ENCODE data around the gene C8B. TPM values are rescaled to one million over a fixed set of nuclear protein-coding genes. Genes with fewer than 3 reads are reported as not detected.

C8B gene
- total and polyA plus RNA-seq, 5 experiments from 2014 or later, result not detected

DNA sequence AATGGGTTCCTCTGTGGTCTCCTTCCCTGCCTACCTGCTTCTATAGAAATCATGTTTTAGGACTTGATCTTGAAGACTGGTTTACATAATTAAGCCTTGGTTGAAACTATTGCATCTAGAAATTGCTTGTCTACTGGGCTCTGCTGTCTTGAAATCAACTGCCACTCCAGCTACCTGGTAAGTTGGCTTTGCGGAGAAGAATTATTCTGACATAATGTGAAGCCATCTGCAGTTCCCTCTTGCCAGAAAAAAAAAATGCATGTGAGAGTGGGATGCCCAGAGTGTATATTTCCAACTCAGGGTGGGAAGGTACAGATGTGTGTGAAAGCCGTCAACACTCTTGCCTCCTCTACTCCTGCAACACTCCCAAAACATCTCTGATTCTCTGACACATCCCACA is 27.2 kb downstream of the C8B start:
- no peak for ATAC-seq
- no peak overlapping the region for H3K4me3 Mint-ChIP-seq
- H3K36me3 Mint-ChIP-seq, result no peaks in the 10 kb centered on the region
- DNase-seq, result no peak
- POLR2A ChIA-PET, result no interaction called here
- H3K27ac Mint-ChIP-seq, result no peak overlapping the region
- peaks cover 0 to 3% (median 0%) of the 10 kb centered on the region in 9 donors for H3K9me3 Mint-ChIP-seq
- H3K4me1 Mint-ChIP-seq, result no peaks in the 10 kb centered on the region
- H3K27me3 Mint-ChIP-seq, result peaks cover 1 to 15% (median 5%) of the 10 kb centered on the region in 5 donors

DNA sequence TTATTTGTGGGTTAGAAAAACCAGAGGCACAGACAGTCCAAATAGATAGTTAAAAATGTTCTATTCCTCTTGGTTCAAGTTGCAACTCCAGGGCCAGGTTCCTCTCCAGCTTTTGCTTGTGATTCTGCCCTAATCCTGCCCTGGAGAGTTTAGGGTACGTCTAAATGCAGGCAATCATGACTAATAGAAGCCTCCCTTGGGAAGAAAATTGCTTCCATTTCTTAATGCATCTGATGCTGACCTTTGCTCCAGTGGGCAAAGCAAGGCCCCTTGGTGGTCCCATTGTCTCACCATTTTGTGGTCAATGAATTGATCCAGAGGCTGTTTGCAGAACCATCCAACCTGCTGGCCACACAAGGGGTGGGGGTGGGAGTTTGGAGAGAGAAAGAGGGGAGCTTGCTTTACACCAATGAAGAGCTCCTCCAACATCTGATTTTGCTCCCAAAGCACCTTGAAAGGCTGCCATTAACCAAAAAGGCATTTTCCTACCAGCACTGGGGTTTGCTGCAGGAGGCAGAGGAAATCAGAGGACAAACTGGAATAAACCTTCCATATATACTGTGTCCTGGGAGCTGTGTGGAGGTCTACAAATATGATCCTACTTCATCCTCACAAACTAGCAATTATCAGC is 31.3 kb downstream of the C8B start:
- DNase-seq (no peak), ATAC-seq (no peak)
- Mint-ChIP-seq H3K27ac (no peak overlapping the region), H3K4me1 (no peaks in the 10 kb centered on the region), H3K36me3 (no peaks in the 10 kb centered on the region), H3K4me3 (no peak overlapping the region), H3K27me3 (peaks cover 0 to 21% (median 3%) of the 10 kb centered on the region in 5 donors), H3K9me3 (peaks cover 0 to 3% (median 0%) of the 10 kb centered on the region in 9 donors)
- POLR2A ChIA-PET, result no interaction called here

DNA sequence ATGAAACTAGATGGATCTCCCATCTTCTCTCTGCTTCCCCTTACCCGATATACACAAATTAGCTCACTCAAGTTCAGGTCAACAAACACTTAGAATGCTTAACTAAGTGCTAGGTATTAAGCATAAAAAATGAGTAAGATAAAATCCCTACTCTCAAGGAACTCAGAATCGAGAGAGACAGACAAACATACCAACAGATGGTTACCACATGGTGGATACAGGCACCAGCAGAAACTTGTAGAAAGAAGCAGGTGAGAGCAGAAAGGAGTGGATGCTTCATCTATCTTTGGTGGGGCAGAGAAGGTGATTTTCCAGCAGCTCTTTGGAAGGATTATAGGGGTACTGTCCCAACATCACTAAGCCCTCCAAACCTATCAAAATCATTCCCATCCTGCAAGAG is 32.2 kb downstream of the C8B start:
- DNase-seq (no peak), ATAC-seq (no peak)
- Mint-ChIP-seq H3K27me3 (peaks cover 0 to 23% (median 3%) of the 10 kb centered on the region in 5 donors), H3K27ac (no peak overlapping the region), H3K36me3 (no peaks in the 10 kb centered on the region), H3K4me3 (no peak overlapping the region), H3K4me1 (no peaks in the 10 kb centered on the region), H3K9me3 (peaks cover 0 to 4% (median 0%) of the 10 kb centered on the region in 9 donors)
- POLR2A ChIA-PET, result no interaction called here

DNA sequence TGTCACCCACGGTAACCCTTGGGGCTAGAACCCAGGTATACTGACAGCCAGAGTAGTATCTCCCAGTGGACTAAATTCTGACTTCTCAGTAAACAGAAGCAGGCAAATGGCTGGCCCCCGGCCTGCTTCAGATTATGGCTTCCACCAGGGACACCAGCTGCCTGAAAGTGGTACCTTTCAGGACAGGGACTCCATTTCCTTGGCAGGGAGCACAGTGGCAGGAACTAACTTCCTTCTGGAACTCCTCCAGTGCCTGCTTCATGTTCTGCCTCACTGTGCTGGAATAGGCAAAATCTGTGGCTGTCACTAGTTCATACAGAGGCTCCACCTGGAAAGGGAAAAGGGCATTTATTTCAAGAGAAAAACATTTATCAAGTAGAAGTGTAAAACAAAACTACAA is 32.7 kb downstream of the C8B start:
- POLR2A ChIA-PET, result no interaction called here
- no peak for DNase-seq

DNA sequence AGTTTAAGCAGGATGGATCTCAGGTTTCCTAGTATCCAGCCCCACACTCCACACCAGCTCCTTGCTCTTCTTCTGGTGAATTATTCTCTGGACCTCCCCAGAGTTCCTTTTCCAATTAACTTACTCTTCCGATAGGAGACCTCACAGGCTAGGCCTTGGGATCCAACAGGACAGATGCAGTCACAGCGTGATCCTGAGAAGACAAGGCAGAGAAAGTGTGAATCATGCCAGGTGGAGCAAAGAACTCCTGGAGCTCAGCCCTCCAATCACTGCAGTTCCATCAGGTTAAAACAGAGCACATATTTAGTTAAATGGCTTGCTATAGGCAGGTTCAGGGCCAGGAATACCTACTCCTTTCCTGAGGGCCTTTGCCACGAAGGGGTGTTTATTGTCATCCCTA is 34.1 kb downstream of the C8B start:
- Mint-ChIP-seq H3K4me3 (no peak overlapping the region), H3K27ac (no peak overlapping the region), H3K27me3 (peaks cover 1 to 20% (median 1%) of the 10 kb centered on the region in 5 donors), H3K9me3 (peaks cover 0 to 4% (median 0%) of the 10 kb centered on the region in 9 donors), H3K4me1 (no peaks in the 10 kb centered on the region), H3K36me3 (no peaks in the 10 kb centered on the region)
- DNase-seq (no peak), ATAC-seq (no peak)
- POLR2A ChIA-PET, result no interaction called here

More for the DNA sequence above, 32.7 kb downstream of the C8B start:
- H3K4me1 Mint-ChIP-seq, result no peaks in the 10 kb centered on the region
- H3K27ac Mint-ChIP-seq, result no peak overlapping the region
- peaks cover 0 to 4% (median 0%) of the 10 kb centered on the region in 9 donors for H3K9me3 Mint-ChIP-seq
- no peak overlapping the region for H3K4me3 Mint-ChIP-seq
- ATAC-seq, result no peak
- H3K27me3 Mint-ChIP-seq, result peaks cover 0 to 24% (median 3%) of the 10 kb centered on the region in 5 donors
- no peaks in the 10 kb centered on the region for H3K36me3 Mint-ChIP-seq

DNA sequence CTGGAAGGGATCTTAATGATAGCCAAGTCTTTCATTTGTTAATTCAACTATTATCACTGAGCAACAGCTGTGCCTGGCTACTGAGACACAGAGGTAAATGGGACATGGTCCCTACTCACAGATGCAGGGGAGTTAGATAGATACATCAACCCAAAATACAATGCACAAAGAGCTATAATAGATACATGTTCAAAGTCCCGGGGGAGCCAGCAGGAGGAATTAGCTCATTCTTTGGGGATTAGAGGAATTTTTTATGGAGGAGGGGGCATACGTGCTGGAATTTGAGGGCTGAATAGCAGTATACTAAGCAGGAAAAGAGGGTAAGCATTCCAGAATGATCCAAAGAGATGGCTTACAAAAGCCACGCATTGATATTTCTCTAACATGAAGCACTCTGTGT is 34.6 kb downstream of the C8B start:
- POLR2A ChIA-PET, result no interaction called here
- no peaks in the 10 kb centered on the region for H3K36me3 Mint-ChIP-seq
- peaks cover 1 to 23% (median 5%) of the 10 kb centered on the region in 5 donors for H3K27me3 Mint-ChIP-seq

DNA sequence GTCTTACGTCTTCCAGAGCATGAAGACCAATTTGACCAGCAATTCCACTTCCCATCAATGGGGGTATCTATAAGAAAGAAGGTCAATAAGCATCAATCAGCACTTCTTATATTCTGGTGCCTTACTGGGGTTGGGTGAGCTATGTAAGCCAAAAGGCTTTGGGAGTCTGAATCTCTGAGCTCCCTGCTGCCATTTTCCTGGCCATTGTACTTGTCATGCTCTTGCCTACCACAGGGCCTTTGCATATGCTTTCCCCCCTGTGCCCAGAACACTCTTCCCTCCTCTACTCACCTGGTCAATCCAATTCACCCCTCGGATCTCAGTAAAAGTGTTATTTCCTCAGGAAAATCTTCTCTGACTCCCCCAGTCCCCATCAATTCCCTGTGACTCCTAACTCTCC is 36.3 kb downstream of the C8B start:
- ATAC-seq (no peak), DNase-seq (no peak)
- Mint-ChIP-seq H3K27me3 (peaks cover 1 to 22% (median 6%) of the 10 kb centered on the region in 5 donors), H3K9me3 (peaks cover 0 to 4% (median 0%) of the 10 kb centered on the region in 9 donors), H3K4me1 (no peaks in the 10 kb centered on the region), H3K27ac (no peak overlapping the region), H3K36me3 (no peaks in the 10 kb centered on the region), H3K4me3 (no peak overlapping the region)
- POLR2A ChIA-PET, result no interaction called here

More for the DNA sequence above, 34.6 kb downstream of the C8B start:
- Mint-ChIP-seq H3K4me3 (no peak overlapping the region), H3K9me3 (peaks cover 0 to 4% (median 0%) of the 10 kb centered on the region in 9 donors), H3K27ac (no peak overlapping the region), H3K4me1 (no peaks in the 10 kb centered on the region)
- DNase-seq (no peak), ATAC-seq (no peak)

DNA sequence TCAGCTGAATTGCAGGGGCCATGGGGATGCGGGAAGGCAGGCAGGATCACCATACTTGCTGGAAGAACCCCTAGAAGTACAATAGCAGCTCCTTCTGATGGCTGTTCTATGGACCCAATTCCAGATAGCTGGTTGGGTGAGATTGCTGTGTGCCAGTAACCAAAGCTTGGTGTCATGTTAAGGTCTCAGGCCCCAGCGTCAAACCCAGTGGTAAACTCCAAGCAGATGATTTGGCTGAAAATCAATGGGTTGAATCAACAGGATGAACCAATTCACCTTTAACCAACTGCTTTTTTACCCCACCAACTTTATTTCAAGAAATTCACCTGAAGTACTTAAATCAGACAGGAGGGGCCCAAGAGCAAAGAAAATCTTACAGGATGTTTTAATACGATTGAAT is 37.8 kb downstream of the C8B start:
- Mint-ChIP-seq H3K9me3 (peaks cover 0 to 4% (median 0%) of the 10 kb centered on the region in 9 donors), H3K4me3 (no peak overlapping the region), H3K27ac (no peak overlapping the region), H3K36me3 (no peaks in the 10 kb centered on the region), H3K27me3 (peaks cover 3 to 34% (median 15%) of the 10 kb centered on the region in 5 donors), H3K4me1 (no peaks in the 10 kb centered on the region)
- no peak for DNase-seq
- POLR2A ChIA-PET, result no interaction called here
- no peak for ATAC-seq

DNA sequence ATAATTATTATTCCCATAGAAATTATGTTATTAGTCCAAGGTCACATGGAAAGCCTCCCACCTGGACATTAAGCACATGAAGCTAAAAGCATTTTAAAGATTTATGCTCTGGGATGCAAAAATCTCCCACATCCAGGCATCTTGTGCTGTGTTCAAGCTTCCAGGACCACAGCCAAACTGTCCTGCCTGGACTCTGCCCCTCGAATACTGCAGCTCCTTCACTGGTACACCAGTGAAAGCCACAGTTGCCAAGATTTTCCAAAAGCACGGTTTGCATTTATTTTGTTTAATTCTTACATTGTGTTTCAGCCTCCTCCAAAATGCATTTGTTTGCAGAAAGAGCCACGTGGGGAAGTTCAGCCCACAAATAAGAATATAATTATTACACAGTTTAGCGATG is 38.6 kb downstream of the C8B start:
- ATAC-seq (no peak), DNase-seq (no peak)
- POLR2A ChIA-PET, result no interaction called here
- no peak overlapping the region for H3K4me3 Mint-ChIP-seq
- no peaks in the 10 kb centered on the region for H3K4me1 Mint-ChIP-seq
- H3K9me3 Mint-ChIP-seq, result peaks cover 0 to 4% (median 0%) of the 10 kb centered on the region in 9 donors
- peaks cover 3 to 30% (median 15%) of the 10 kb centered on the region in 5 donors for H3K27me3 Mint-ChIP-seq
- no peaks in the 10 kb centered on the region for H3K36me3 Mint-ChIP-seq
- H3K27ac Mint-ChIP-seq, result no peak overlapping the region

DNA sequence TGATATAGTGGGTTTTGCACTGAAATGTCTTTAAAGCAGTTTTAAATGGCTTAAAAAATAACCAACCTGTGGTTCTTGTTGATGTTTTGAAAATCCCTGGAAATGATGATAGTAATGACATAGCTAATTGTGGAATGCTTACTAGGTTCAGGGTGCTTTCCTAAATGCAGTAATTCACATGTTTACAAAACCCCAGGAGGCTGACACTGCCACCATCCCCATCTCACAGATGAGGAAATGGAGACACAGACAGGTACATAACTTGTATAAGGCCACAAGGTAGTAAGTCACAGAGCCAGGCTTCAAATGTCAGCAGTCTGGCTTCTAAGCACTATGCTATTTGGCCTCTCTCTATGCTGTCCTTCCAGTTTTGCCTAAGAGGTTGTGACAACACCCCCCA is 40.6 kb downstream of the C8B start:
- H3K36me3 Mint-ChIP-seq, result no peaks in the 10 kb centered on the region
- POLR2A ChIA-PET, result no interaction called here
- H3K9me3 Mint-ChIP-seq, result peaks cover 0 to 4% (median 0%) of the 10 kb centered on the region in 9 donors
- H3K27ac Mint-ChIP-seq, result no peak overlapping the region
- peaks cover 3 to 32% (median 13%) of the 10 kb centered on the region in 5 donors for H3K27me3 Mint-ChIP-seq
- H3K4me3 Mint-ChIP-seq, result no peak overlapping the region
- H3K4me1 Mint-ChIP-seq, result no peaks in the 10 kb centered on the region
- no peak for ATAC-seq
- no peak for DNase-seq

DNA sequence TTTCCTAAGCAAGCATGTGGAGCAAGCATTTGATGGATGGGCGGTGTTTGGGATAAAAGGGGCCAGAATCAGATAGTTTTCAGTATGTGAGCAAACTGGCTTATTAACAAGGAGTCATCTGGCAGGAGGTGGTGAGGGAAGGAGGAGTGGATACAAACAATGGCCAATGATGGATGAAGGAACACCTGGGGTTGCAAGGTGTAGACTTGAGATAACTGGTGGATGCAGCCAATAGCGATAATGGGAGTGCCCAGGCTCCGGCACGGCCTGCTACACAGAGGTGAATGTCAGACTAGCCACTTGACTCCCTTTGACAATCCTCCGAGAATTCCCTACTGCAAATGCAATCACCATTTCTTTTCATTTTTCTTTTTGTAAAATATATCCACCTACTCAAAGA is 41.7 kb downstream of the C8B start:
- H3K27me3 Mint-ChIP-seq, result peaks cover 2 to 29% (median 13%) of the 10 kb centered on the region in 5 donors
- no peaks in the 10 kb centered on the region for H3K36me3 Mint-ChIP-seq
- no peak for ATAC-seq
- no peak overlapping the region for H3K4me3 Mint-ChIP-seq
- no peak overlapping the region for H3K27ac Mint-ChIP-seq
- POLR2A ChIA-PET, result no interaction called here
- H3K9me3 Mint-ChIP-seq, result no peaks in the 10 kb centered on the region
- no peak for DNase-seq
- H3K4me1 Mint-ChIP-seq, result no peaks in the 10 kb centered on the region

DNA sequence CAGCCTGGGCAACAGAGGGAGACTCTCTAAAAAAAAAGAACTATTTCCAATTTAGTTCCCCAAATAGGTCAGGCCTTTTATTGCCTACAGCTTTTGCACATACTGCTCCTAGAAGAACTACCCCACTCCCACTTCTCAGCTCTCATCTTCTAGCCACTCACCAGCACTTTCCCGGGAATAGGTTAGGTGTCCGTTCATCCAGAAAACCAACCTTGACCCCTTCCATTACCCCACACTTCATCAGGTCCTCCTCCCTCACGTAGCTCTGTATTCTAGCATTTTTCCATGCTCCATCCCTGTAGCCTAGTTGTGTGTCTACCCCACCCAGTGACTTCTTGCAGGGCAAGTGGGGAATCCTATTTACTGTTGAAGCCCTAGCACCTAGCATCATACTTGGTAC is 42.6 kb downstream of the C8B start:
- no peak for DNase-seq

DNA sequence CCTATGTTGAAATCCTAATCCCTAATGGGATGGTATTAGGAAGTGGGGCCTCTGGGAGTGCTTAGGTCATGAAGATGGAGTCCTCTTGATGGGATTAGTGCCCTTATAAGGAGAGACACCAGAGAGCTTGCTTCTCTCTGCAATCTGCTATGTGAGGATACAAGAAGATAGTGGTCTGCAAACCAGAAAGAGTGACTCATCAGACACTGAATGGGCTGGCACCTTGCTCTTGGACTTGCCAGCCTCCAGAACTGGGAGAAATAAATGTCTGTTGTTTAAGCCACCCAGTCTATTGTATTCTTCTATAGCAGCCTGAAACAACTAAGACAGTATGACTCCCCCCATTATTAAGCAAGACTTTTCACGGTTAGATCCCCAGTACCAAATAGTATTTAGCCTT is 43.3 kb downstream of the C8B start:
- Mint-ChIP-seq H3K4me1 (no peaks in the 10 kb centered on the region), H3K27me3 (peaks cover 2 to 27% (median 13%) of the 10 kb centered on the region in 5 donors), H3K4me3 (no peak overlapping the region), H3K27ac (no peak overlapping the region), H3K9me3 (no peaks in the 10 kb centered on the region), H3K36me3 (no peaks in the 10 kb centered on the region)
- DNase-seq (no peak), ATAC-seq (no peak)
- POLR2A ChIA-PET, result no interaction called here

More for the DNA sequence above, 42.6 kb downstream of the C8B start:
- Mint-ChIP-seq H3K9me3 (no peaks in the 10 kb centered on the region), H3K4me1 (no peaks in the 10 kb centered on the region), H3K27me3 (peaks cover 2 to 27% (median 13%) of the 10 kb centered on the region in 5 donors), H3K36me3 (no peaks in the 10 kb centered on the region), H3K27ac (no peak overlapping the region), H3K4me3 (no peak overlapping the region)
- no peak for ATAC-seq
- POLR2A ChIA-PET, result no interaction called here

DNA sequence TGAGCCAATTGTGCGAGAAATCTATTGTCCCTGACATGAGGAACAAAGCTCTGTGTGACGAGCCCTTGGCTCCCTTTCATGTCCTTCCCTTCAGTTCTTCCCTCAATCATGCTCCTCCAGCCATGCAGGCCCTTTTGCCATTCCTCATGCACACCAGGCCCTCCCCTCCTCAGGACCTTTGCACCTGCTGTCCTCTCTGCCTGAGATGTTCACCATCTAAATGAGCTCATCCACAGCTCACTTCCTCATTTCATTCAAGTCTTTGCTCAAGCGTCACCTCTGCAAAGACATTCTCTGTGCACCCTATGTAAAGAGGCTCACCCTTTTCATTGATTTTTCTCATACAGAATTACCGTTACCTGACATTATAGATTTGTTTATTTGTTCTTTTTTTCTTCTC is 43.7 kb downstream of the C8B start:
- DNase-seq, result no peak
- Mint-ChIP-seq H3K9me3 (no peaks in the 10 kb centered on the region), H3K4me1 (no peaks in the 10 kb centered on the region), H3K27ac (no peak overlapping the region), H3K36me3 (no peaks in the 10 kb centered on the region), H3K4me3 (no peak overlapping the region), H3K27me3 (peaks cover 2 to 29% (median 13%) of the 10 kb centered on the region in 5 donors)
- POLR2A ChIA-PET, result no interaction called here
- ATAC-seq, result no peak

Data from naive thymus-derived CD8-positive, alpha-beta T cell (primary cell).